HepG2 (cell line): Measurements from ENCODE around the gene LRRC4C. TPM values are rescaled to one million over a fixed set of nuclear protein-coding genes. Genes with fewer than 3 reads are reported as not detected.

Source experiments
- ATAC-seq: fragments of 200-7000 bp; cut with Tn5 transposase; 3 replicates; pipeline ENCODE4 v1.9.1; 2020; ENCODE audit warnings: mild to moderate bottlenecking, moderate library complexity
- BruUV-seq: library from RNA; stranded (reverse); fragments of 400-500 nt; replicated peaks from 2 replicates; lab custom pipeline; 2021; lab: Mats Ljungman, UMichigan
- CTCF ChIA-PET: fragments of 300-600 bp; formaldehyde crosslinking; extraction: SDS; loops from one replicate; lab custom pipeline; 2021; ENCODE audit warnings: low total read pairs, inconsistent platforms, low intra/inter-chr PET ratio; lab: Yijun Ruan, JAX
- POLR2A ChIA-PET: fragments of 350-600 bp; sonication (Branson Sonifier 250); formaldehyde crosslinking; loops from one replicate; lab custom pipeline; 2020; ENCODE audit warnings: antibody characterized with exemption, inconsistent platforms; lab: Yijun Ruan, JAX
- DNase-seq: peaks from one replicate; pipeline ENCODE4 v3.0.0-alpha.2; 2015; ENCODE audit warnings: low spot score
- FAIRE-seq: peaks from 3 replicates; lab custom pipeline; 2011; peaks lifted over from hg19 to GRCh38; lab: Jason Lieb, UNC
- H2AFZ ChIP-seq: one replicate; pipeline ENCODE4 v1.6.1; 2011; ENCODE audit warnings: low read length, inconsistent platforms
- H3K27ac ChIP-seq: fragments of 300-600 bp; 3 replicates; pipeline ENCODE4 v1.8.0; 2011; ENCODE audit warnings: mixed run types, mild to moderate bottlenecking, mixed read lengths, low read length, inconsistent platforms; ENCODE audit not compliant: insufficient read depth; ENCODE audit errors: extremely low read length
- H3K27me3 ChIP-seq, 2 experiments: fragments of 200-600 bp in 1 of 2; 2 replicates in 1 of 2; 3 replicates in 1 of 2; pipeline versions ENCODE4 v1.6.0 to v1.8.0; 2011; ENCODE audit warnings: low read length in 2 of 2, mild to moderate bottlenecking in 2 of 2, moderate library complexity in 2 of 2, inconsistent platforms in 1 of 2; ENCODE audit not compliant: insufficient read depth in 2 of 2, control insufficient read depth in 1 of 2
- H3K36me3 ChIP-seq, 2 experiments: fragments of 200-600 bp in 1 of 2; replicated peaks in 1 of 2; 2 replicates in 1 of 2; 3 replicates in 1 of 2; pipeline versions ENCODE4 v1.5.1 to v1.8.0; 2011; ENCODE audit warnings: low read length in 2 of 2, inconsistent platforms in 1 of 2; ENCODE audit not compliant: insufficient read depth in 2 of 2, control insufficient read depth in 1 of 2
- H3K4me1 ChIP-seq: 2 replicates; pipeline ENCODE4 v1.5.1; 2012; ENCODE audit warnings: low read length, inconsistent platforms; ENCODE audit not compliant: insufficient read depth
- H3K4me2 ChIP-seq: 2 replicates; pipeline ENCODE4 v1.6.0; 2011; ENCODE audit warnings: low read depth, low read length, inconsistent platforms
- H3K4me3 ChIP-seq, 3 experiments: fragments of 200-600 bp in 1 of 3; sonication (generic), shearing (Covaris generic) in 1 of 3; replicated peaks in 1 of 3; 2 replicates each; pipeline ENCODE4 v1.5.1; 2011 to 2016; ENCODE audit warnings: low read length in 3 of 3, inconsistent platforms in 2 of 3, low read depth in 2 of 3, mild to moderate bottlenecking in 2 of 3, control low read depth in 1 of 3, mixed read lengths in 1 of 3; ENCODE audit not compliant: insufficient read depth in 1 of 3
- H3K79me2 ChIP-seq: one replicate; pipeline ENCODE4 v1.6.1; 2011; ENCODE audit warnings: low read length, inconsistent platforms; ENCODE audit not compliant: insufficient read depth
- H3K9ac ChIP-seq: 2 replicates; pipeline ENCODE4 v1.6.0; 2011; ENCODE audit warnings: mild to moderate bottlenecking, low read depth, low read length, inconsistent platforms; ENCODE audit not compliant: insufficient read depth
- H3K9me3 ChIP-seq: 2 replicates; pipeline ENCODE4 v1.5.1; 2012; ENCODE audit warnings: mild to moderate bottlenecking, low read length
- H4K20me1 ChIP-seq: 2 replicates; pipeline ENCODE4 v1.6.0; 2011; ENCODE audit warnings: inconsistent platforms, mild to moderate bottlenecking, low read length, moderate library complexity; ENCODE audit not compliant: insufficient read depth
- ATM ChIP-seq: fragments of 450-650 bp; IDR thresholded peaks from 2 replicates; pipeline ENCODE4 v1.7.1; 2017; ENCODE audit warnings: mild to moderate bottlenecking, borderline replicate concordance
- CC2D1A ChIP-seq: sonication (generic); formaldehyde crosslinking; IDR thresholded peaks from 2 replicates; pipeline ENCODE4 v1.8.1; 2023; ENCODE audit warnings: mild to moderate bottlenecking, missing genetic modification reagents
- GPN1 ChIP-seq: sonication (generic); formaldehyde crosslinking; IDR thresholded peaks from 2 replicates; pipeline ENCODE4 v1.5.1; 2020; ENCODE audit warnings: missing genetic modification reagents, borderline replicate concordance
- HMGA1 ChIP-seq: sonication (generic); formaldehyde crosslinking; conservative IDR thresholded peaks from 2 replicates; pipeline ENCODE4 v1.4.0; 2020; ENCODE audit warnings: missing genetic modification reagents
- IKZF4 ChIP-seq: sonication (generic); formaldehyde crosslinking; IDR thresholded peaks from 2 replicates; pipeline ENCODE4 v1.5.1; 2020; ENCODE audit warnings: borderline replicate concordance, mild to moderate bottlenecking, low read depth, missing genetic modification reagents; ENCODE audit errors: not compliant biosample characterization
- KAT7 ChIP-seq: IDR thresholded peaks from 2 replicates; pipeline ENCODE4 v1.6.1; 2018; ENCODE audit warnings: borderline replicate concordance, missing compliant biosample characterization
- KLF15 ChIP-seq: sonication (generic); formaldehyde crosslinking; IDR thresholded peaks from 2 replicates; pipeline ENCODE4 v1.8.1; 2023; ENCODE audit warnings: borderline replicate concordance, mild to moderate bottlenecking, inconsistent platforms, missing genetic modification reagents, mixed read lengths
- MAFF ChIP-seq: IDR thresholded peaks from 2 replicates; pipeline ENCODE4 v1.6.1; 2011; ENCODE audit warnings: low read depth, low read length, improper control_type of control experiment
- MAFK ChIP-seq, 2 experiments: IDR thresholded peaks in 1 of 2; conservative IDR thresholded peaks in 1 of 2; 2 replicates each; pipeline ENCODE4 v1.6.1; 2011; ENCODE audit warnings: improper control_type of control experiment in 2 of 2, low read length in 2 of 2
- MAX ChIP-seq: IDR thresholded peaks from 2 replicates; pipeline ENCODE4 v1.6.1; 2012; ENCODE audit warnings: inconsistent platforms
- PPARG ChIP-seq: conservative IDR thresholded peaks from 2 replicates; pipeline ENCODE4 v1.6.1; 2016; ENCODE audit warnings: missing biosample characterization, missing genetic modification reagents
- SIX1 ChIP-seq: sonication (generic); formaldehyde crosslinking; IDR thresholded peaks from 2 replicates; pipeline ENCODE4 v1.4.0; 2020; ENCODE audit warnings: missing genetic modification reagents, borderline replicate concordance
- SOX5 ChIP-seq: IDR thresholded peaks from 2 replicates; pipeline ENCODE4 v1.6.1; 2016; ENCODE audit warnings: borderline replicate concordance
- TAF15 ChIP-seq: fragments of 200-400 bp; formaldehyde crosslinking; IDR thresholded peaks from one replicate; pipeline ENCODE4 v1.6.1; 2018; ENCODE audit warnings: mild to moderate bottlenecking, low read depth, low read length; ENCODE audit not compliant: poor library complexity, severe bottlenecking
- ZFP36L1 ChIP-seq: sonication (generic); formaldehyde crosslinking; IDR thresholded peaks from 2 replicates; pipeline ENCODE4 v1.8.0; 2022; ENCODE audit warnings: mild to moderate bottlenecking, missing genetic modification reagents, moderate library complexity
- ZNF20 ChIP-seq: sonication (generic); formaldehyde crosslinking; IDR thresholded peaks from 2 replicates; pipeline ENCODE4 v1.4.0; 2020; ENCODE audit warnings: mild to moderate bottlenecking, moderate library complexity, missing genetic modification reagents
- ZNF446 ChIP-seq: sonication (generic); formaldehyde crosslinking; IDR thresholded peaks from 2 replicates; pipeline ENCODE4 v1.5.0; 2020; ENCODE audit warnings: mild to moderate bottlenecking, missing genetic modification reagents
- ZNF616 ChIP-seq: sonication (generic); formaldehyde crosslinking; IDR thresholded peaks from 2 replicates; pipeline ENCODE4 v1.5.0; 2020; ENCODE audit warnings: low read depth, mild to moderate bottlenecking, missing genetic modification reagents
- ZNF709 ChIP-seq: sonication (generic); formaldehyde crosslinking; IDR thresholded peaks from 2 replicates; pipeline ENCODE4 v1.5.0; 2020; ENCODE audit warnings: mild to moderate bottlenecking, missing genetic modification reagents
- ZNF83 ChIP-seq: sonication (generic); formaldehyde crosslinking; IDR thresholded peaks from 2 replicates; pipeline ENCODE4 v1.4.0; 2020; ENCODE audit warnings: missing genetic modification reagents, mild to moderate bottlenecking, borderline replicate concordance
- WGBS: methylation state at CpG from one replicate; pipeline ENCODE4 v1.1.6; 2017; ENCODE audit warnings: low lambda C conversion rate; 5-methylcytosine and 5-hydroxymethylcytosine counted together
- in situ Hi-C: cut with HindIII; loops from 2 replicates; pipeline ENCODE4 v1.10.0; 2017; ENCODE audit warnings: low pct_unique_long_range_greater_than_20kb; ENCODE audit not compliant: extremely low pct_ligation_motif_present
- intact Hi-C: fragments of 100-400 bp; cut with micrococcal nuclease; formaldehyde crosslinking; loops from one replicate; pipeline ENCODE4 v1.10.0; 2022; ENCODE audit not compliant: unreplicated experiment
- polyA plus RNA-seq, 8 experiments: library from polyadenylated mRNA; depleted of rRNA in 3 of 8; stranded (reverse) in 7 of 8; unstranded in 1 of 8; fragments of >200 nt; fragmentation: Illumina TruSeq in 4 of 8; extraction: Trizol in 4 of 8; gene quantifications; 2 replicates each; pipeline versions ENCODE4 v1.2.1 to v1.2.3, GENCODE V29; 2011 to 2016; ENCODE audit warnings: low read depth in 4 of 8, missing spikeins in 1 of 8, mixed read lengths in 1 of 8; ENCODE audit not compliant: insufficient read depth in 1 of 8
- total RNA-seq, 5 experiments: library from RNA; depleted of rRNA; stranded (reverse); fragments of >200 nt; fragmentation: Illumina TruSeq; extraction: Trizol; gene quantifications; 2 replicates each; pipeline ENCODE4 v1.2.3, GENCODE V29; 2016; ENCODE audit warnings: low read depth in 1 of 5
- TF ChIP-seq, protein P1 (sequence below): sonication (generic); formaldehyde crosslinking; IDR thresholded peaks from 2 replicates; pipeline ENCODE4 v1.4.0; 2020; ENCODE audit warnings: mild to moderate bottlenecking, missing genetic modification reagents

The LRRC4C gene
- total and polyA plus RNA-seq, 2 of the 13 experiments (the other 11 are each of a cell fraction or from before 2014, with no cell fraction given) = not detected

DNA sequence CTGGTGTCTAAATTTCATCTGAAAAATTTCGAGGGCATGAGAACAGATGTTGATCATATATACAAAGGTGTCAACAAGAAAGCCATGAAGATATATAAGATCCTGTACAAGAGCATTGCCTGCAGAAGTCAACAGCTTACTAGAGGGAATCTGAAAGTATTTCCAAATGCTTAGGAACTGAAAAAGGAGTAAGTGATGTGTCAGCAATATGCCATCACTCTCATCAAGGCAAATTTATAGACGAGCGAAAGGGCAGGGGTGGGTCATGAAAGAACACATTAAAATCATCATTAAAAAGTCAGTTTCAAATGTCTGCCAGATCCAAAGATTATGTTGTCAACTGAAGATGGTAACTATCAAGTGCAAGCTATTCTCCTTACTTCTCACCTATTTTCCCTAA is 1299.0 kb downstream of the LRRC4C start:
- H3K4me2 ChIP-seq = no peak overlapping the region
- FAIRE-seq (no peak), DNase-seq (no peak), ATAC-seq (no peak)
- ChIA-PET CTCF (no interaction called here), POLR2A (no interaction called here)
- intact Hi-C loops = no loop called here
- H3K4me1 ChIP-seq = no peaks in the 10 kb centered on the region
- no peaks in the 10 kb centered on the region for H3K27me3 ChIP-seq
- H4K20me1 ChIP-seq = no peaks in the 10 kb centered on the region
- peak; percentile 87 to 92 for TF ChIP-seq MAFK (conservative IDR thresholded peaks at IDR 0.05 in 1 of 2, IDR thresholded peaks at IDR 0.05 in 1 of 2; ENCODE audit: low read length in 2 of 2)
- TF ChIP-seq TAF15 = no peak
- no peak for TF ChIP-seq GPN1 (CRISPR knock-in tag)
- TF ChIP-seq MAFF = peak; percentile 89
- no peak overlapping the region for H3K4me3 ChIP-seq
- in situ Hi-C loops = no loop called here
- H3K9me3 ChIP-seq = peaks cover 16% of the 10 kb centered on the region
- WGBS = 1% methylated on average over 3 of the region's 3 CpGs
- no peaks in the 10 kb centered on the region for H3K79me2 ChIP-seq
- H3K27ac ChIP-seq = no peak overlapping the region
- H3K9ac ChIP-seq = no peak overlapping the region
- H3K36me3 ChIP-seq = no peaks in the 10 kb centered on the region
- H2AFZ ChIP-seq = no peak overlapping the region
- no TSS peak for BruUV-seq

- Histone ChIP-seq H3K9ac (no peak overlapping the region), H2AFZ (no peak overlapping the region), H3K36me3 (no peaks in the 10 kb centered on the region), H4K20me1 (no peaks in the 10 kb centered on the region), H3K27ac (no peak overlapping the region), H3K4me3 (no peak overlapping the region), H3K79me2 (no peaks in the 10 kb centered on the region), H3K4me2 (no peak overlapping the region), H3K9me3 (peaks cover 43% of the 10 kb centered on the region), H3K27me3 (no peaks in the 10 kb centered on the region), H3K4me1 (no peaks in the 10 kb centered on the region)
- FAIRE-seq = no peak
- in situ Hi-C loops = no loop called here
- intact Hi-C loops = no loop called here
- no peak for DNase-seq
- ChIA-PET CTCF (no interaction called here), POLR2A (no interaction called here)
- ATAC-seq = no peak
- no TSS peak for BruUV-seq
- TF ChIP-seq SIX1 (CRISPR knock-in tag) (no peak), ZNF709 (CRISPR knock-in tag) (no peak), ZFP36L1 (CRISPR knock-in tag) (no peak), ZNF446 (no peak), CC2D1A (CRISPR knock-in tag) (no peak), MAX (no peak), ATM (no peak), KAT7 (CRISPR knock-in tag) (no peak), KLF15 (CRISPR knock-in tag) (no peak), ZNF20 (CRISPR knock-in tag) (no peak), PPARG (CRISPR knock-in tag) (no peak), SOX5 (CRISPR knock-in tag) (no peak), IKZF4 (no peak), HMGA1 (CRISPR knock-in tag) (no peak), ZNF83 (CRISPR knock-in tag) (no peak), ZNF616 (CRISPR knock-in tag) (no peak)
- TF ChIP-seq, protein P1, sequence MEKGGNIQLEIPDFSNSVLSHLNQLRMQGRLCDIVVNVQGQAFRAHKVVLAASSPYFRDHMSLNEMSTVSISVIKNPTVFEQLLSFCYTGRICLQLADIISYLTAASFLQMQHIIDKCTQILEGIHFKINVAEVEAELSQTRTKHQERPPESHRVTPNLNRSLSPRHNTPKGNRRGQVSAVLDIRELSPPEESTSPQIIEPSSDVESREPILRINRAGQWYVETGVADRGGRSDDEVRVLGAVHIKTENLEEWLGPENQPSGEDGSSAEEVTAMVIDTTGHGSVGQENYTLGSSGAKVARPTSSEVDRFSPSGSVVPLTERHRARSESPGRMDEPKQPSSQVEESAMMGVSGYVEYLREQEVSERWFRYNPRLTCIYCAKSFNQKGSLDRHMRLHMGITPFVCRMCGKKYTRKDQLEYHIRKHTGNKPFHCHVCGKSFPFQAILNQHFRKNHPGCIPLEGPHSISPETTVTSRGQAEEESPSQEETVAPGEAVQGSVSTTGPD (CRISPR knock-in tag) = no peak
These were observed 1309.7 kb downstream of the LRRC4C start for GRCh38 chr11:40149721-40150120.
